Cardiac fibroblast (primary cell): ENCODE data around the gene BECN2.
"Not testable (repeated sequence)": the region's sequence is repeated elsewhere in the genome, so short reads cannot be mapped to it uniquely, and the experiment has no call there.

Experiments
- DNase-seq, 2 donors: peaks; one replicate each; pipeline versions ENCODE4 v3.0.0 to v3.0.0-alpha.2; 2010; ENCODE audit warnings: low read depth in 2 of 2
- H3K4me3 ChIP-seq, 2 donors: replicated peaks in 1 of 2; 1 replicate in 1 of 2; 2 replicates in 1 of 2; pipeline ENCODE4 v1.5.1; 2011; ENCODE audit warnings: low read depth in 2 of 2, low read length in 2 of 2, mild to moderate bottlenecking in 2 of 2, moderate library complexity in 1 of 2
- TF ChIP-seq, protein P1 (sequence below): IDR thresholded peaks from one replicate; pipeline ENCODE4 v1.5.1; 2011; ENCODE audit warnings: low read depth, mild to moderate bottlenecking, low read length, inconsistent platforms

BECN2 gene

GRCh38 chr1:241972703-241973369 lies 15.3 kb downstream of the BECN2 start:
- H3K4me3 ChIP-seq, result no peak overlapping the region
- TF ChIP-seq, protein P1, sequence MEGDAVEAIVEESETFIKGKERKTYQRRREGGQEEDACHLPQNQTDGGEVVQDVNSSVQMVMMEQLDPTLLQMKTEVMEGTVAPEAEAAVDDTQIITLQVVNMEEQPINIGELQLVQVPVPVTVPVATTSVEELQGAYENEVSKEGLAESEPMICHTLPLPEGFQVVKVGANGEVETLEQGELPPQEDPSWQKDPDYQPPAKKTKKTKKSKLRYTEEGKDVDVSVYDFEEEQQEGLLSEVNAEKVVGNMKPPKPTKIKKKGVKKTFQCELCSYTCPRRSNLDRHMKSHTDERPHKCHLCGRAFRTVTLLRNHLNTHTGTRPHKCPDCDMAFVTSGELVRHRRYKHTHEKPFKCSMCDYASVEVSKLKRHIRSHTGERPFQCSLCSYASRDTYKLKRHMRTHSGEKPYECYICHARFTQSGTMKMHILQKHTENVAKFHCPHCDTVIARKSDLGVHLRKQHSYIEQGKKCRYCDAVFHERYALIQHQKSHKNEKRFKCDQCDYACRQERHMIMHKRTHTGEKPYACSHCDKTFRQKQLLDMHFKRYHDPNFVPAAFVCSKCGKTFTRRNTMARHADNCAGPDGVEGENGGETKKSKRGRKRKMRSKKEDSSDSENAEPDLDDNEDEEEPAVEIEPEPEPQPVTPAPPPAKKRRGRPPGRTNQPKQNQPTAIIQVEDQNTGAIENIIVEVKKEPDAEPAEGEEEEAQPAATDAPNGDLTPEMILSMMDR, result no peak
- DNase-seq, result peak; percentile 3 to 9

DNA sequence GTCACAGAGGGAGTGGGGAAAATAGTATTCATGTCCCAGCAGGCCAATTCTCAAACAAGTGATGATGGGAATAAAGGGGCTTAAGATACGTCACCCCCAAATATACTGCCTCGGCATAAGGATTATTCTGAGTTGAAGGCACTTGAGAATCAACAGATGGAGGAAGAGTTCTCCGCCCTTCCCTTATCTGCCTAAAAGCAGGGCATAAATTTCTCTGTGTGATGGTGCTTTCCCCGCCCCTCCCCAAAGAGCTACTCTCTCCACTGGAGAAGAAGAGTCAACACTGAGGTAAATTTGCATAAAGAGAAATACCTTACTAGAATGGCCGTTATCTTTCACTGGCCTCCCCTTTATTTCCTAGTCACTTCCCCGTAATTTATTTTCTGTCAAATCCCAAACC lies 18.7 kb downstream of the BECN2 start:
- no peak for DNase-seq
- TF ChIP-seq, protein P1, result no peak
- no peak overlapping the region for H3K4me3 ChIP-seq

DNA sequence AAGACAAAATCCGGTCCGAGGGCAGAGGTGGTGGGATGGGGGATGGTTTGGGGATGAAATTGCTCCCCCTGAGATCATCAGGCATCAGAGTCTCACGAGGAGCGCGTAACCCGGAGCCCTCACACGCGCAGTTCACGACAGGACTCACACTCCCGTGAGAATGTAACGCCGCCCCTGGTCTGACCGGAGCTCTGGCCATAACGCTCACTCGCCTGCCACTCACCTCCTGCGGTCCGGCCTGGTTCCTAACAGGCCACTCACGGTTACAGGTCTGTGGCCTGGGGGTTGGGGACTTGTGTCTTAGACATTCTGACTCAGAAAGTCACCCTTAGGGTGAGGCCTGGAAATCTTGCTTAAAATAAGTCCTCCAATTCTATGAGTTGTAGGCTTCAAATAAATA lies 21.5 kb downstream of the BECN2 start:
- no peak overlapping the region for H3K4me3 ChIP-seq
- TF ChIP-seq, protein P1, result no peak
- no peak for DNase-seq

GRCh38 chr1:241979926-241980325 lies 22.4 kb downstream of the BECN2 start:
- DNase-seq, result no peak
- H3K4me3 ChIP-seq, result no peak overlapping the region
- TF ChIP-seq, protein P1, result no peak

DNA sequence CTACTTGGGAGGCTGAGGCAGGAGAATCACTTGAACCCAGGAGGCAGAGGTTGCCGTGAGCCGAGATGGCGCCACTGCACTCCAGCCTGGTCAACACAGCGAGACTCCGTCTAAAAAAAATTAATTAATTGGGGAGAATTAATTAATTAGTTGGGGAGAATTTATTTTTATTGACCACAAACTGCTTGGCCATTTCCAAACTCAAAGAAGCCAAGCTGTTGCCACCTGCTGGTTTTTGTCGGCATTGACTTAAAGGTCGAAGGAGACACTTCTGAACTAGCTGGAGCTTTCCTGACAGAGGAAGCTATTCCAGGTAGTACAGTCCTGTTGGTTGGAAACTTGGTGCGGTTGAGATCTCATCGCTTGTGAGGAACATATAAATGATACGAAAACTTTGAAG lies 28.2 kb downstream of the BECN2 start:
- TF ChIP-seq, protein P1, result peak; percentile 64
- DNase-seq, result peak; percentile 46 to 58

DNA sequence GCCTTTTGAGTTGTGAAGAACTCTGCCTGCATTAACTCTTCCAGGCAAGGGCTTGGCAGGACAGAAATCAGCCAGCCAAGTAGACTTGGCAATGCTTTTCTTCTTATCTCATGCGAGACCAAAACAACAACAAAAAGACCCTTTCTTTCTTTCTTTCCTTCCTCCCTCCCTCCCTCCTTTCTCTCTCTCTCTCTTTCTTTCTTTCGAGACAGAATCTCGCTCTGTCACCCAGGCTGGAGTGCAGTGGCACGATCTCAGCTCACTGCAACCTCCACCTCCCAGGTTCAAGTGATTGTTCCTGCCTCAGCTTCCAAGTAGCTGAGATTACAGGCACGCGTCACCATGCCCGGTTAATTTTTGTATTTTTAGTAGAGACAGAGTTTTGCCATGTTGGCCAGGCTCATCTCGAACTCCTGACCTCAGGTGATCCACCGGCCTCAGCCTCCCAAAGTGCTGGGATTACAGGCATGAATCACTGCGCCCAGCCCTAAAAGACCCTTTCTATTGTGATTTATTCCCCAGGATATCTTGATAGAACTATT lies 30.9 kb downstream of the BECN2 start:
- H3K4me3 ChIP-seq, DNase-seq: not testable (repeated sequence)

More for the DNA sequence above, 28.2 kb downstream of the BECN2 start:
- H3K4me3 ChIP-seq, result no peak overlapping the region

DNA sequence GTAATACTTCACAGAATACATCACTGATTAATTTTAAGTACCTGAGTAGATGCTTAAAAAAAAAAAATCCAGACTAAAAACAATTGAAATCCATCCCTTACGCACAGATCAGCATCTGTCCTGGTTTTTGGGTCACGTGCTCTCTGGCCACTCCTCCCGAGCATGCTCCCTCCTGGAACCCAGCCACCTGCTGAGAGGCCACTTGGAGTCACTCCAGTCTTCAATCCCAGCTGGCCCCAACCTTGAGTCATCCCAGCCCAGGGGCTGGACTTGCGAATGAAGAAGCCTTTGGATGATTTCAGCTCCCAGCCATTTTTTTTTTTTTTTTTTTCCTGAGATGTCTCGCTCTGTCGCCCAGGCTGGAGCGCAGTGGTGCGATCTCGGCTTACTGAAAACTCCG lies 32.5 kb downstream of the BECN2 start:
- H3K4me3 ChIP-seq, result no peak overlapping the region
- DNase-seq, result peak; percentile 86 to 95
- TF ChIP-seq, protein P1, result no peak
